Sigmoid colon (tissue), 4 donors: Measurements from ENCODE around the gene CCIN.

Source experiments
- EP300 ChIP-seq, 4 donors: sonication (generic); formaldehyde crosslinking; IDR thresholded peaks; one replicate each; pipeline ENCODE4 v1.6.1; 2017; ENCODE audit warnings: antibody characterized with exemption in 4 of 4
- POLR2A ChIP-seq, 2 donors: fragments of 450-650 bp; IDR thresholded peaks; one replicate each; pipeline ENCODE4 v1.6.1; 2016; ENCODE audit warnings: antibody characterized with exemption in 2 of 2, mild to moderate bottlenecking in 2 of 2, moderate library complexity in 2 of 2
- TF ChIP-seq, protein P1 (sequence below), 4 experiments: fragments of 450-650 bp in 3 of 4; fragments of 200-600 bp in 1 of 4; IDR thresholded peaks; one replicate each; pipeline ENCODE4 v1.5.1; 2016 to 2019; ENCODE audit warnings: antibody characterized with exemption in 4 of 4, mild to moderate bottlenecking in 3 of 4, moderate library complexity in 2 of 4

- TF ChIP-seq, protein P1, sequence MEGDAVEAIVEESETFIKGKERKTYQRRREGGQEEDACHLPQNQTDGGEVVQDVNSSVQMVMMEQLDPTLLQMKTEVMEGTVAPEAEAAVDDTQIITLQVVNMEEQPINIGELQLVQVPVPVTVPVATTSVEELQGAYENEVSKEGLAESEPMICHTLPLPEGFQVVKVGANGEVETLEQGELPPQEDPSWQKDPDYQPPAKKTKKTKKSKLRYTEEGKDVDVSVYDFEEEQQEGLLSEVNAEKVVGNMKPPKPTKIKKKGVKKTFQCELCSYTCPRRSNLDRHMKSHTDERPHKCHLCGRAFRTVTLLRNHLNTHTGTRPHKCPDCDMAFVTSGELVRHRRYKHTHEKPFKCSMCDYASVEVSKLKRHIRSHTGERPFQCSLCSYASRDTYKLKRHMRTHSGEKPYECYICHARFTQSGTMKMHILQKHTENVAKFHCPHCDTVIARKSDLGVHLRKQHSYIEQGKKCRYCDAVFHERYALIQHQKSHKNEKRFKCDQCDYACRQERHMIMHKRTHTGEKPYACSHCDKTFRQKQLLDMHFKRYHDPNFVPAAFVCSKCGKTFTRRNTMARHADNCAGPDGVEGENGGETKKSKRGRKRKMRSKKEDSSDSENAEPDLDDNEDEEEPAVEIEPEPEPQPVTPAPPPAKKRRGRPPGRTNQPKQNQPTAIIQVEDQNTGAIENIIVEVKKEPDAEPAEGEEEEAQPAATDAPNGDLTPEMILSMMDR (IDR thresholded peaks at IDR 0.05), result no peak
- TF ChIP-seq POLR2A (IDR thresholded peaks at IDR 0.05) (no peak), EP300 (IDR thresholded peaks at IDR 0.05) (no peak)
Observed at GRCh38 chr9:36161187-36161586, 8.0 kb upstream of the CCIN start.
